HG03097 (cell line): ENCODE results near the gene ALKBH3.

Experiments
- ATAC-seq: cut with Tn5 transposase; IDR thresholded peaks from one replicate; pipeline ENCODE4 v1.9.1; 2021; ENCODE audit not compliant: unreplicated experiment, low FRiP score

Gene ALKBH3

DNA sequence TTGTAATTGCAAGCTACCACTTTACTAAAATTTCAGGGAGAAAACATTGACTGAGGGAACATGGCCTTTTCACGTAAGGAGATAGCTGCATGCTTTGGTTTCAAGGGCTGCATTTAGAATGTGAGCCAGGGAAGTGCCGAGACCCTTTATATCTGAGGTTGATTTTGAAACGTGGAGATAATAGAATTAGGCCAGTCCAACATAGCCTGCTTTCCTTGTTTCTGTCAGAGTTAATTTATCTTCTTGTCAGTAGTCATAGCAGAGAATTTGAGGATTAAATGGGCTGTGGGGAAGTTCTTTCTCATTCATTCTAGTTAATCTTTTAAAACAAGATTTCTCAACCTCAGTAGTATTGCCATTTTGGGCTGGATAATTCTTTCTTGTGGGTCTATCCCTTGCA lies 12.2 kb downstream of the ALKBH3 start:
- no peak for ATAC-seq

DNA sequence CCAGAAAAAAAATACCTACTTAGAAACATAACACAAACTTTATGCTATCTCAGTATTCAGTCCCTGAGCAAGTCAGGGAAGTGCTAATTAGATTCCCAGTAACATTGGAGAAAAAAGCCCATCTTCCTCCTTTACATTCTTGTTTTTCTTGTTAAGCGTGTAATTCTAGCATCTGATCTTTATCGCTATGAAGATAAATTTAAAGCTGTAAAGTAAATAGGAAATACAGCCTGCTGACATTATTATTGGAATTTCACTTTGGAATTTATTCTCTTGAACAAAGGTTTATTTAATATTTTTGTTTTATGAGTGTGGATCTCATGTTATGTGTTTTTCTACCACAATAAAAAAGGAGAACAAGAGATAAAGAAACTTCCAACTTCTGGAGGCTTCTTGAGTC lies 13.9 kb downstream of the ALKBH3 start:
- no peak for ATAC-seq

DNA sequence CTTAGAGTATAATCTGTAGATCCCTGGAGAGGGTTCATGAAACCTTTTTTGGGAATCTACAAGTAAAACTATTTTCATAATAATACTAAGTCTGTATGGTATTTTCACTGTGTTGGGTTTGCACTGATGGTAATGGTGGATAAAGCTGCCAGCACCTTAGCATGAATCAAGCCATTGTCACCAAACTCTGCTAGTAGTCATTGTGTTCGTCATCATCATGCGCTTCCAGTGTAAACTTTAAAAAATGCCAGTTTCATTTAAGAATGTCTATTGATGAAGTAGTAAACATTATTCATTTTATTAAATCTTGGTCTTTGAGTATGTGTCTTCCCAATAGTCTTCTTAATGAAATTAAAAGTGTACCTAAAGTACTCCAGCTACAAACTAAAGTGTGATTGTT lies 15.0 kb downstream of the ALKBH3 start:
- ATAC-seq, result no peak

DNA sequence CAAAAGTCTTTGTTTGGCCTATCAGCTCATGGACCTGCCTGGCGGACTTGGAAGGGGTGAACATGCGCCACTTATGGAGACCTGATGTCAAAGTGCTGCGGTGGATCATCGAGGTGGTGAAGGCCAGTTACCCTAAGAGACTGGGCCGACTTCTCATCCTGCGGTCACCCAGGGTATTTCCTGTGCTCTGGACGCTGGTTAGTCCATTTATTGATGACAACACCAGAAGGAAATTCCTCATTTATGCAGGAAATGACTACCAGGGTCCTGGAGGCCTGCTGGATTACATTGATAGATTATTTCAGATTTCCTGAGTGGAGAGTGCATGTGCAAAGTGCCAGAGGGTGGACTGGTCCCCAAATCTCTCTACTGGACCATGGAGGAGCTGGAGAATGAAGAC lies 17.9 kb downstream of the ALKBH3 start:
- no peak for ATAC-seq

DNA sequence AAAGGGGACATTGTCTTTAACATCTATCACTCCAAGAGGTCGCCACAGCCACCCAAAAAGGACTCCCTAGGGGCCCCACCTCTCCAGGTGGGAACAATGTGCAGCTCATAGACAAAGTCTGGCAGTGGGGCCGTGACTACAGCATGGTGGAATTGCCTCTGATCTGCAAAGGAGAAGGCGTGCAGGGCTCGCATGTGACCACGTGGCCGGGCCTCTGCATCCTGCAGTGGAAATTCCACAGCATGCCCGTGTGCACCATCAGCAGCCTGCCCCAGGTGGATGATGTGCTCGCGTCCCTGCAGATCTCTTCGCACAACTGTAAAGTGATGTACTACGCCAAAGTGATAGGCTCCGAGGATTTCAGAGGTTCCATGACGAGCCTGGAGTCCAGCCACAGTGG lies 18.5 kb downstream of the ALKBH3 start:
- no peak for ATAC-seq

DNA sequence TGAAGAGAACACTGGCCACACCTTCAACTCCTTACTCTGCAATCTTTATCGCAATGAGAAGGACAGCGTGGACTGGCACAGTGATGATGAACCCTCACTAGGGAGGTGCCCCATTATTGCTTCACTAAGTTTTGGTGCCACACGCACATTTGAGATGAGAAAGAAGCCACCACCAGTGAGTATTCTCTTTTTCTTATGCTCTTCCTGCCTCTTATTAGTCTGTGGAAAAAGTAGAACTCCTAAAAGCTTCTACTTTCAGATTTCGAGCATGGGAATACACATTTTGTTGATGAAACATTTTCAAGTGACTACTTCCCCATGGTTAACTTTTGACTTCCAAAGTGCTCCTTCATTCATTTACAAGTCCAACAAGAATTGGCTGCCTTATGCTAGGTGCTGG lies 20.9 kb downstream of the ALKBH3 start:
- no peak for ATAC-seq

DNA sequence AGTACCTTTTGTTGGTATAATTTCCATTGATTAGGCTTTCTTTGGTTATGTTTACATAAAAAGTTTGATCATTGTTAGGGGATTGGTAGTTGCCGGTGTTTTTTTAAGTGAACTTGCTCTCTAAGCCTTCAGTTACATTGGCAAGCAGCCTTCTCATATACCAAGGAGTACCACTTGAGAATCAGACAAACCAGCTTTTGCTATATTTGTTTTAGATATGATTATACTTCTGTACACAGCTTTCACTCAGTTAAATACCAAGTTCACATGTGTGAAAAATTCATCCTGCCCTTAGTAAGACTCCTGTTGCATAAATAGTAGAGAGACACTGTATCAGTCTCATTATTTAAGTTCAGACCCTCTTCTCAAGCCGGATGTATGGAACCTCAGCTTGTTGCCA lies 22.4 kb downstream of the ALKBH3 start:
- no peak for ATAC-seq

DNA sequence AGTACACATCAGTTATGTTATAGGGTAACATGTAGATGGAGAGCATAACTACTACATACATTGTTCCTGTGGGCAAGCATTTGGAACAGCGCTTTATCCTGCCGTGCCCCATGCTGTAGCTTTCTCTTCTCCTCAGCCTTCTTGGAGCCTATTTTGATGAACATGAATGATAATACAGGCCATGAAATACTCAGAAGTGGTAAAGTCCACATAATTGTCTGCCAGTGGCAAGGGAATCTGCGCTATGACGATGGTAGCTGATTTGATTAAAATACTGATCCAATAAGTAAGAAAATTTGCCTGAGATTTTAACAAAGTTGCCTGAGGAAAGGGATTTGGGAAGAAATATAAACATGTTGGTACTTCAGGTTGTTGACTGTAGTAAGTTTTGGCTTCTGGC lies 23.3 kb downstream of the ALKBH3 start:
- no peak for ATAC-seq

DNA sequence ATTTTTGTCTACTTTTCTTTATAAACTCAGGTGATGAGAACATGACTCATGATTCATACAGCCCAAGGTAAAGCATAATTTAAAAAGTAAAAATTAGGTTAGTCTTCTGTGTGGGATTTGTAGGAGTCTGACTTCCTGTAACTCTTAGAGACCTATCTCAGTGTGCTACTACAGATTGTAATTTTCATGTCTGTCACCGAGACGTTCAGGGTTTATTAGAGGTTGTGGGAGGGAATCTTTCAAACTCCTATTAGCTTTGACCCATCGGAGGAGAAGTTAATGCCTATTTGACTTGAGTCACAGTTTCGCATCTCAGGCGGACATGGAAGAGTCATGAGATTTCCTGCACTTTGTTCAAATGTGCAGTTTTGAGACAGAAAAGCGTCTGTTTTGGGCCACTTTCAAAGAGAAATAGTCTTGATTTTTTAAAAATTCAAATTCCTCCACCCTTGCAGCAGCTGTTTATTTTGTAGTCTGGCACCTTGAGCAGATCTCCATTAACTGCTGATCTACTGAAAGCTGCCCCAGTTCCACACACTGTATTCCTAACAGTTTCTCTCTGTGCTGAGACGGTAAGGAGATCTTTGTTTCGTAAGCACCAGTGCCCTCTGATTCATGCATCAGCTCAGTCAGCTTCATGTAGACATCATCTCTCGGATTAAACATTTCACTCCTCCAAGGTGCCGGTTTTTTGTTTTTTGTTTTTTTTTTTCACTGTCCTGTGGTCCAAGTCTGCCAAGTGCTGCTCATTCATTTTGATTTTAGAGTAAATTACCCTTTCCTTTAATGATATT lies 24.3 kb downstream of the ALKBH3 start:
- ATAC-seq, result no peak

DNA sequence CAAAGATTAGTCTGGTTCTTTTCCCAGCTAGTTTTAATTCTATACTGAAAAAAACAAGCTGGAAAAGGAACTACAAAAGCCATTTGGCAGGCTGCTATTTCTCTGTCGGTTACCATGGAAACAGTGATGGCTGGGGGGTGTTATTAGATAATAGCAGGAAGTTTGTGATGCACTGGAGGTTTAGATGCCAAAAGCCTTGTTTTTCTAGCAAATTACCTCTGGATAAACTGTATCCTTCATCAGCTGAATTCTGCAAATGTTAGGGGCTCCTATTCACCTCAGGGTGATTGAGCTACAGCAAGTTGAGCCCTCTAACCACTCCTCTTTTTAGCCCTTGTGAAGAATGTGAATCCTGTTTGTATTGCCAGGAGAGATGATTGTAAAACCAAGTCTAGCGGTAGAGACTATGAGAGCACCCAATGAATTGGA lies 25.2 kb downstream of the ALKBH3 start:
- no peak for ATAC-seq

DNA sequence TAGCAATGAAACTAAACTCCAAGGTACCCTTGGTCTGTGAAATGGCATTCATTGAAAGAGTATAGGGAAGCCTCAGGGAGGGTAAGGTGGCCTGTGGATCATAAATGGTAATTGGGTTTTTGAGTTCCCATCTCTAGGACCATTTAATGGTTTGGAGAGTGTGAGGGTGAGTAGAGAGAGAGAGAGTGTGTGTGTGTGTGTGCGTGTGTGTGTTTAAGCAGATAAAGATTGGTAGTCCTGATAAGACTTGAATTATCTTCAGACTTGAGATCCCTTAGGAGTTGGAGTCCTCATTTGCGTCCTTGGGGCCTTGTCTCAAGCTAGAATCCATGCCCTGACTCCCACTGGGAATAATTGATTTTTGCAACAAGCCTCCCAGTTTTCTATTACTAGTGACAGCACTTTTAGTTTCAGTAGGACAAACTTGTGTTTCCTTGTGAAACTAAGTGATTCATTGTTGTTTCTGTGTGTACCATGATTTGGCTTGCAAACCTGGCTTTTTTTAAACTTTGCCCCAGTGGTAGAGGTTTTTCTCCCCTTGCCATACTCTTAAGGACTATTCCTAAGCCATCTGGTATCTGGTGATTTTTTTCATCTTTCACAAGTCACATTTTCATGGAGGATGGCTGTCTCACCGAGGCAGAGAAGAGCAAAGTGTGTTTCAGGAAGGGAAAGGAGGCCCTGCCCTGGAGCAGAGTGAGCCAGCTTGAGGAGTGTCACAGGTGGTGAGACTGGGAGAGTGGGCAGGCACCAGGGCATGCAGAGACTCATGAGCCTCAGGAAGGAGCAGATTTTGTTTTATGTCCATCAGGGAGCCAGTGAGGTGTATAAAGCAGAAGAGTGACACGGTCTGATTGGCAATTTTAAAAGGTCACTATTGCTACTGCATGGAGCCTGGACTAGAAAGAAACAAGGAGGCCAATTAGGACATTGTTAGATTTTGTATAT lies 26.7 kb downstream of the ALKBH3 start:
- ATAC-seq, result peak; percentile 54

DNA sequence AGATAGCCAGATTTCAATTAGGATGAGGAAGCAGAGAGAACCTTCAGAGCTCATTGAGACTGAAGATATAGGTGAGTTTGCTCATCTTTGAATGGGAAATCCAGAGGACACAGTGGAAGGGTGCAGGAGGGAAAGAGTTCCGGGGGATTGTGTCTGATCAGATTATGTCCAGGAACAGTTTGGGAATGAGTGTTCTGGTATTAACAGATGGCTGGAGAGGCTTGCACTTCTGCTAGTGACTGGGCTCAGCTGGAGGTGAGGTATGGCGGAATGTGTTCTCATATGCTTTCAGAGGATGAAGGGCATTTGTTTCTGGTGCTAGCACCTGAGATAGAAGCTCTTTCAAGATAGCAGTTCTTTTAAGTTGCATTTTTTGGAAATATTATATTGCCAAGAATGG lies 27.6 kb downstream of the ALKBH3 start:
- no peak for ATAC-seq

DNA sequence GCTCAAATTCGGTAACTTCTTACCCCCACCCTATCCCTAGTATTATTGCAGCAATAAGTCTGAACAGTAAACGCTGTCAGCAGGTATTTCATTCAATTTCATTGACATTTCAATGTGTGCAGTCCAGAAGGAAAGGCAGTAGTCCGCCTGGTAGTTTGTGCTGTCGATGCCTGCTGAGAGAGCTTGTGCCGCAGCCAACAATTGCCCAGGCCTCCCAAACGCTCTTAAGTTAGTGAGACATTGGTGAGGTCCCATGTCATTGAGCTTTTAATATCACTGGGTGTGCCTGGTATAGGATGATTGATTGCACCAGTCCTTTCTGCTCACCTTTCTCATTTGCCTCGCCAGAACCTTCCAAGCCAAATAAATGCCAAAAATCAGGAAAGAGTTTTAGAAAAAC lies 28.1 kb downstream of the ALKBH3 start:
- no peak for ATAC-seq

DNA sequence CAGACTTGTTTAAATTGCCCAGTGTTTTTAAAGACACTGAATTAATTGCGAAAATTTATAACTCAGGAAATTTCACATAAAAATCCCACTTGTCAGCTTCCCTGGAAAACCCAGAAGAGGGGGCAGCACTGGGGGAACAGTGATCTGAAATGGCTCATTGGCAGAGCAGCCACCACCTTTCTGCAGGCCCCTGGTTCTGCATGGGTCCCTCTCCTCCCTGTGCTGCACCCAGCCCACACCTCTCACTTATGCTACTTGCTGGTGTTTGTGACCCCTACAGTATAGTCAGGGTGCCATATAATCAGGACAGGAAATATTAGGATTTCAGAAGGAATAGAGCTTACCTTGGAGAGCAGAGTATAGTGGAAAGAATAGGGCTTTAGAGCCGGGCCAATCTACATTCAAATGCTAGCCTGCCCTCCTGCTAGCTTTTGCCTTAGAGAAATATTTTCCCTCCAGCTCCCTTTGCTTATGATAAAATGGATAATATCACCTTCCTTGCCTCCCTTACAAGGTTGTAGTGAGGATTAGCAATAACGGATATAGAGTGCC lies 33.3 kb downstream of the ALKBH3 start:
- ATAC-seq, result no peak

DNA sequence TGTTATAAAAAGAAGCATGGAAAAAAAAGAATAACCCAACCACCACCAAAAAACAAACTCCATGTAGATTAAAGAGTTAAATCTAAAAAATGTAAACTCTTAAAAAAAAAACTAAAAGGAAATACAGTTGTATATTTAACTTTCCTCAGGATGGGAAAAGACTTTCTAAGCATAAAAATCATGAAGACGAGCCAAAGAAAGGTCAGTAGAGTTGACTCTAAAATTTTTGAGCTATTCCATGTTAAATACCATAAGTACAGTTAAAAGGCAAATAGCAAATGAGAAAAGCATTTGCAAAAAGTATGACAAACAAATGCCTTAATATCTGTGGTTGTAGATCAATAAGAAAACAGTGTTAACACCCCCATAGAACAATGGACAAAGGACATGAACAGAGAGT lies 33.8 kb downstream of the ALKBH3 start:
- no peak for ATAC-seq

DNA sequence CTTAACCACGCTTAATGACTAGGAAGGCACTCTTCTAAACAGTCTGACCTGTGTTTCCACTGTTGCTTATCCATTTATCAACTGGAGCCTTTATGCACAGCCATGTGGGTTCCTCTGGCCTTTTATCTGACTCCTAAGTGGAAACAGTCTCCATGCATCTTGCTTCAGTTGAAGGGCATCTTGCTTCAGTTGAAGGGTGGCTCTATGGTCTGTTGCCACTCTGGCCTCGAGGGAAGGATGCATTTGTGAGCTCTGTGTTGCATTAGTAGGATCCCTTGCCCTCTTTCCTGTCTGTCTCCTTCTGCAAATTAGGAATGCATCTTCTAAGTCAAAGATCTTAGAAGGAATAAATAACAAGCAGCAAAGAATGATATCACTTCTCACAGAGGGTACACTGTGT lies 36.0 kb downstream of the ALKBH3 start:
- ATAC-seq, result no peak

DNA sequence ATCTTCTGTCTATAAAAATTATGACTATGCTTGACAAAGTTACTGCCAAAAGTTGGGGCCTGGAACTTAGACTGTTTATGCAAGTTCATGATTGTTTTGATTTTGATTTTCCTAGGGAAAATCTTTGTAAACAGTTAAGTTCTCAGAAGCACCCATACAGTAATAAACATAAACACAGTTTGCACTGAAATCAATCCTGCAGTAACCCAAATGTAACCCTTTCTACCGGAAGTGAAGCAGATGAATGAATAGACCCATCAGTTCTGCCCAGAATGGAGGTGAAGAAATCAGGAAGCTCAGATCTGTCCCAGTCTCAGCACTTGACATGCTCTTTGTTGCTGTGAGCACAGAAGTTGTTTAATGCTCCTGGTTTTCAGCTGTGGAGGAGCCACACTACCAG lies 37.2 kb downstream of the ALKBH3 start:
- ATAC-seq, result no peak

DNA sequence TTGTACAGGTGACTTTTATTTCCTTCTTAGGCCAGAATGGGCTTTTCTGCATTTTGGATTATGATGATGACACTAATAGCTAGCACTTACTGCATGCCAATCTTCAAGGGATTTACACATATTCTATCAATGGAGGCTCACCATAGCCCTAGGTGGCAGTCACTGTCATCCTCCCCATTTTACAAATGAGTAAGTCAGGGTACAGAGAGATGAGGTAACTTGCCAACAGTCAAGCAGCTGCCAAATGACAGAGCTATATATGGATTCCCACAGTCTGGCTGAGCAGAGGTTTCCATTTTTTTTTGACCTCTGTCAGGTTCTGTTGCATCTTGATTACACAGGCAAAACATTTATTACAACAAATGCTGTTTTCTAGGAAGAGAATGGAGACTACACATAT lies 38.0 kb downstream of the ALKBH3 start:
- ATAC-seq, result no peak

DNA sequence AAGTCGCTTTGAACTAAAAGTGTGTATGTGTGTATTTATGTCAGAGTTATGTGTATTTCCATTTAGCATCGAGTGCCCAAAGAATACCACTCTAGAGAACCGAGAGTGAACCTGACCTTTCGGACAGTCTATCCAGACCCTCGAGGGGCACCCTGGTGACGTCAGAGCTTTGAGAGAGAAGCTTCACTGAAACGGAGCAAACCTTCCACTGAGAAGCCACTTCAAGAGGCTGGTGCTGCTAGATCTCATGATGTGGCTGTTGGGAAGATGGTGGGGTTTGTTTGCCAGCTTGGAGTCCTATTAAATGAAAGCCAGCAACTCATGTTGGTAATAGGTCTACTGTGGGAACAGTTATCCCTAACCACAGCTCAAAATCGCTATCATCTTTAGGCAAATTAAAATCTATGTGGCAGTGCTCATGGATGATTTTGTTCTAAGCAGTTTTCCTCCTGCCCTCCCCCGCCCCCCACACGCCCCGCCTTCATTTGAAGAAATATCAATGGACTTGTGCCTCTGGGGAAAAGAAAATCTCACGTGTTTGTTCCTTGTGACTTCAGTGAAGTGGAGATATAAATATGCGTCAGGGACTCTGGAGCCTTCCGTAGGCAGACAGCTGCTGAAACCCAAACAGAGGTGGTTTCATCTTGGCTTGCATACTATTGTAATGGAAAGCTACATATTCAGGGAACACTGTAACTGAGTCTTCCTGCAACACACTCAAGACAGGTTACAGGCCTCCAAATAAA lies 39.4 kb downstream of the ALKBH3 start:
- no peak for ATAC-seq

DNA sequence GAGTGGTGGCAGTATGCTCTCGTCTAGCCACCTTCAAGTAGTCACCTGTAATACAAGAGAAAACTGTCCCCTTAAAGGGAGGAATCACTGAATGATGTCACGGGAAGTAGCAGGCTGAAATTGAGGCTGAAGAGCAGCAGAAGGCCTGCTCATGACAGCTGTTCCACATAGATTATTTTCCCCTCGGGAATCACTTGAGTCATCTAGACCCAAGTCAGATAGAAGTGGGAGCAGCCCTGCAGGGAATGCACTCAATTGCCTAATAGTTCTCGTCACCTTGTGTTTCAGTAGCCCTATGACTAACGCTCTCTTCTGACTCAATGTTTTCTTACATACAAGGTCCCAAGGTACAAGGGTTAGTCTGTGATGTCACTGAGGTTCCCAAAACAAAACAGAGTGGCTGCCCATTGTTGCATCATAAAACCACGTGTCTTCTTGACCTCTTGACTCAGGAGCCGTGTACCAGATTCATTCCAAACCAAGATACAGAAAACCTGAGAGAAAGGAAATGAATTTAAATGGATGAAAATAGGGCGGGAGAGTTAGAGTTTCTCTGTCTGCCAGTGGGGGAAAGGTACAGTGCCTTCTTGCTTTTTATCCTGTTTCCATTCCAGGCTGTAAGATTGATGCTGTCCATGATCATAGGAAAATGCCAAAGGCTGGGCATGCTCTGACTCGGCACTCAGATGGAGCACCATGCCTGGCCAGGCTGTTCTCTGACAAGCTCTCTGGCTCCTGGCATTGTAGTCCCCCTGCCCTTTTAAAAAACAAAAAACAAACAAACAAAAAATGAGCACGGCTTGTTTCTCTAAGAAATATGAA lies 40.2 kb downstream of the ALKBH3 start:
- ATAC-seq, result no peak
